Measurements from ENCODE around the gene ASTN2. TPM values are rescaled to one million over a fixed set of nuclear protein-coding genes. Genes with fewer than 3 reads are reported as not detected.
"Not testable (repeated sequence)": the region's sequence is repeated elsewhere in the genome, so short reads cannot be mapped to it uniquely, and the experiment has no call there.

Gene ASTN2
- total RNA-seq, 2 experiments from 2014 or later: 5.2 to 6.0 TPM

DNA sequence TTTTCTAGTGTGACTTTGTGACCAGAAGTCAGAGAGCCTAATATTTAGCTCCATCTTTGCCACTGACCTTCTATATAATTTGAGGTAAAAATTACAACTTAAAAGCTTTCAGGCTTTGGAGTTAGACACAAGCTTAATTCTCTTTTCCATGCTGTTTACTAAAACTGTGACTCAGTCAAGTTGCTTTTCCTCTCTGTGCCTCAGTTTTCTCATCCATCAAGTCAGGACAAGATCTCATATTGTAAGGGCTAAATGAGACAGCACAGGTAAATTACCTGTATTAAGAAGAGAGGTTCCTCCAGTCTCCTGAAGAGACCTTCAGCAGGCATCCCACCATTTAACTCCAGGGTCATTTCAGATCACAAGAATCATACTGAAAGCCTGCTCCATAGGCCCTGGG is 339.2 kb downstream of the ASTN2 start:
- no peaks in the 10 kb centered on the region for H3K27me3 Mint-ChIP-seq
- ATAC-seq (ENCODE audit: low read depth): no peak
- no peaks in the 10 kb centered on the region for H3K36me3 Mint-ChIP-seq
- no peak overlapping the region for H3K27ac Mint-ChIP-seq
- no peak for DNase-seq
- H3K4me1 Mint-ChIP-seq: peaks cover 2% of the 10 kb centered on the region
- H3K4me3 Mint-ChIP-seq: no peak overlapping the region
- POLR2A ChIA-PET: no interaction called here
- H3K9me3 Mint-ChIP-seq: no peaks in the 10 kb centered on the region

DNA sequence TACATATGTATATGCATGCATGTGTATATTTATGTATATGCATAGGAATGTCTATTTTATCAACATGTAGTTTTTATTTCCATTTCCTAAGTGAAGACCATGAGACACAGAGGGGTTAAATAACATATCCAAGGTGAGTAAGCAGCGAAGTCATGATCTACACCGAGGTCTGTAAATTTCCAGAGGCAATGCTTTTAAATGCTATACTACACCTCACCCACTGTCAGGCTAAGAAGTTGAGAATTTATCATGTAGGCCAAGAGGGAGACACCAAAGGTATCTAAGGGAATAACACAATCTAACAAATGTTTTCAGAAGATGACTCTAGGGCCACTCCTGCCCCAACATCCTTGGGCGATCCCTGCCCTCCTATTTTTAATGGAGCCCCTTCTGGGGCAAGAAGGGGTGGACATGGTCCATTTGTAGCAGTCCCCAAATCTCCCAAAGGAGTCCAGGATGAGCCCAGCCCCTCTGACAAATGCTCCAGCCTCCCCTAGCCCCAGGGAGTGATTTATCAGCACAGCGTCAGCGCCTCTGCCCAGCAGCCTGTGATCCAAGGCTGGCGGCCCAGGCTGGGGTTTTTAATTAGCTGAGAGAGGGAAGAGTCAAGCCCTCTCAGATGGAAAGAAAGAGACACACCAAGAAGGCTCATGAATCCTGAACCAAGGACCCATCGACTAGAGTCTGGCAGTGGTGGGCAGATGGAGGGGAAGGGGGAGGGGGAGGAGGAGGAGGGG is 339.9 kb downstream of the ASTN2 start:
- POLR2A ChIA-PET: no interaction called here
- DNase-seq (no peak), ATAC-seq (ENCODE audit: low read depth) (no peak)
- Mint-ChIP-seq H3K27me3 (no peaks in the 10 kb centered on the region), H3K4me1 (peaks cover 2% of the 10 kb centered on the region), H3K9me3 (no peaks in the 10 kb centered on the region), H3K36me3 (no peaks in the 10 kb centered on the region), H3K27ac (no peak overlapping the region), H3K4me3 (no peak overlapping the region)

DNA sequence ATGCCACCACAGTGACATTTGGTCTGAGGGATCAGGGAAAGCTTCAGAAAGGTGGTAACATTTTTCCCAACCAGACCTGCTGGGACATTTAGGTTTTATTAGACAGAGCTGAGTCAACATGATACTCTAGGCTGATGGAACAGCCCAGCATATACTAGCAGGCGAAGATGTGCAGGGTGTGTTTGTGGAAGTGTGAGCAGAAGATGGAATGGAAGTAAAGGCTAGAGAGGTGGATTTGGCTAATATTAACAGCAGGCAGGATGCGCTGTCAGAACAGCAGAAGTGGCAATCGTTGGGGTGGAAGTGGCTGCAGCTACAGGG is 340.6 kb downstream of the ASTN2 start:
- H3K4me1 Mint-ChIP-seq: peaks cover 2% of the 10 kb centered on the region
- no peak overlapping the region for H3K27ac Mint-ChIP-seq
- no peak overlapping the region for H3K4me3 Mint-ChIP-seq
- POLR2A ChIA-PET: no interaction called here
- no peaks in the 10 kb centered on the region for H3K27me3 Mint-ChIP-seq
- ATAC-seq (ENCODE audit: low read depth) (no peak), DNase-seq (no peak)
- H3K9me3 Mint-ChIP-seq: no peaks in the 10 kb centered on the region
- no peaks in the 10 kb centered on the region for H3K36me3 Mint-ChIP-seq

DNA sequence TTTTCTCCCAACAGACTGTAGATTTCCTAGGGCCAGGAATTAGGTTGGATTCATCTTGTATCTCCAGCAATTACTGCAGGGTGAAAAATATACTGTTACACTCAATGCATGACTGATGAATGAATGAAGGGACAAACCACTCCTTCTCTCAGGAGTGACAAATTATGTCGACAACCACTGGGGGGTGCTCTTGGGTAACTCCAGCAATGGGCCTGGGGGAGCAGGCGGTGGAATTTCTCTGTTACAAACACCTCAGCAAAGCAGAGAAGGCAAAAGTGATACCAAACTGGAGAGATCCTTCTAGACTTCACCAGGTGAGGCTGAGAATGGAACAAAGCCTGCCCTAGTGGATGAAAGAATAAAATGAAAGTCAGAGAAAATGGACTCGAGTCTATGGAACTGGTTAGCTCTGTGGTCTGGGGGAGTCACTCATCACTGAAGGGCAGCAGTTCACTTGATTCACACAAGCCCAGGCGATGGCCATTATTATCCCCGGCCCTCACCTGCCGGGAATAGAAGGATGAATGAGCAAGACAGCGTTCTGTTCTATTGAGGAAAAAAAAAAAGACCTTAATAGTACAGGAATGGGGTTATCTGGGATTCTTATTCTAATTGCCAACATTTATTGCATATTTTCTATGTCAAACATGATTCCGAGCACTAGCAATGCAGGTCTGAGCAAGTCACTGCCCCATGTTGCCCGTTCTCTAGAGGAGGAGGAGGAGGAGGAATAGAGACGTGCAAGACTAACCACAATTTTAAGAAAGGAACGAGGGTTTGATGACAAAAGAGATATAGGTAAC is 341.1 kb downstream of the ASTN2 start:
- no peak for DNase-seq
- Mint-ChIP-seq H3K27ac (no peak overlapping the region), H3K27me3 (no peaks in the 10 kb centered on the region), H3K36me3 (no peaks in the 10 kb centered on the region), H3K4me1 (peaks cover 2% of the 10 kb centered on the region), H3K4me3 (no peak overlapping the region), H3K9me3 (no peaks in the 10 kb centered on the region)
- no peak for ATAC-seq (ENCODE audit: low read depth)
- POLR2A ChIA-PET: no interaction called here

DNA sequence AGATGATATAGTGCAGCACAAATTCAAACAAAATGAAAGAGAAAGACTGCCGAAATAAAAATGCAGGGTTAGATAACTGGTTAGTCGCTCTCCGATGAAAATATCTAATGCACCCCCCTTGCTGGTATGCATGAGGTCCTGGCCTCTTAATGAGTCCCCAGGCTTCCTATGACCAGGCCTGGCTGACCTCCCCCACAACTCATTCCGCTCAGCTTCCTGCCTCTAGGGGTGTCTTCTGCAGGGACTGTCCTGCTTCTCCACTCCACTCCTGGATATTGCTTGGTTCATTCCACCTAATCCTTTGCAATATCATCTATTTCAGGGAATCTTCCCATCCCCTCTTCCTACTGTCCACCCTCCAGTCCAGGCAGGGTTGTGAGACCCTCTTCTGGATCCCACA is 341.8 kb downstream of the ASTN2 start:
- no peaks in the 10 kb centered on the region for H3K9me3 Mint-ChIP-seq
- peaks cover 2% of the 10 kb centered on the region for H3K4me1 Mint-ChIP-seq
- H3K27me3 Mint-ChIP-seq: no peaks in the 10 kb centered on the region
- POLR2A ChIA-PET: no interaction called here
- H3K27ac Mint-ChIP-seq: no peak overlapping the region
- H3K36me3 Mint-ChIP-seq: no peaks in the 10 kb centered on the region
- H3K4me3 Mint-ChIP-seq: no peak overlapping the region
- no peak for DNase-seq
- no peak for ATAC-seq (ENCODE audit: low read depth)

DNA sequence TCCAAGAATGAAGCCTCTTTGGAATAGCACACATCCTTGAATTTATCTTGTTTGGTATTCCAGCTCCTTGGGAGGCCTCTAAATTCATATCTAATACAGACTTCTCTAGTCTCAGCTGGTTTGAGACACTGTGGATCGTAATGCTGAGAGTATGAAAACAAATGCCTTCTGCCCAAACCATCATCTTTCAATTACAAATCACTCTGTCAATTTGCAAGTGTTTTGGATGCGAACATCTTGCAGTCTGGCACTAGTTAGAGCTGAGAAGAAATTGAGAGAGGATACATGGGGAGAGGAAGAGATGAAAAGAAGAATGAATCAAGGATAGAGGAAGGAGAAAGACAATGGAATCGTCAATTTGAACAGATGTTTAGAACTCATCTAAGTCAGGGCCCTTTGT is 342.6 kb downstream of the ASTN2 start:
- Mint-ChIP-seq H3K27me3 (no peaks in the 10 kb centered on the region), H3K4me3 (no peak overlapping the region), H3K4me1 (peaks cover 2% of the 10 kb centered on the region), H3K27ac (no peak overlapping the region), H3K36me3 (no peaks in the 10 kb centered on the region), H3K9me3 (no peaks in the 10 kb centered on the region)
- no peak for ATAC-seq (ENCODE audit: low read depth)
- POLR2A ChIA-PET: no interaction called here
- no peak for DNase-seq

DNA sequence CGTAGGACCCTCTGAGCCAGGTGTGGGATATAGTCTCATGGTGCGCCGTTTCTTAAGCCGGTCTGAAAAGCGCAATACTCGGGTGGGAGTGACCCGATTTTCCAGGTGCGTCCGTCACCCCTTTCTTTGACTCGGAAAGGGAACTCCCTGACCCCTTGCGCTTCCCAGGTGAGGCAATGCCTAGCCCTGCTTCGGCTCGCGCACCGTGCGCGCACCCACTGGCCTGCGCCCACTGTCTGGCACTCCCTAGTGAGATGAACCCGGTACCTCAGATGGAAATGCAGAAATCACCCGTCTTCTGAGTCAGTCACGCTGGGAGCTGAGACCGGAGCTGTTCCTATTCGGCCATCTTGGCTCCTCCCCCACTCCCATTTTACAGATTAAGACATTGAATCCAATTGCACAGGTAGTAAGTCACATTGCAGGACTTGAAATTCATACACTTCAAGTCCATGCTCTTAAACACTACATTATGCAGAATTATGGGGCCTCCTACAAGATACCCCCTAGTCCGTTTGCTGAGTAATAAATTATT is 343.1 kb downstream of the ASTN2 start:
- H3K27me3 Mint-ChIP-seq; H3K27ac Mint-ChIP-seq; ATAC-seq (ENCODE audit: low read depth); H3K4me3 Mint-ChIP-seq; H3K4me1 Mint-ChIP-seq; DNase-seq; H3K9me3 Mint-ChIP-seq; H3K36me3 Mint-ChIP-seq; POLR2A ChIA-PET: not testable (repeated sequence)

DNA sequence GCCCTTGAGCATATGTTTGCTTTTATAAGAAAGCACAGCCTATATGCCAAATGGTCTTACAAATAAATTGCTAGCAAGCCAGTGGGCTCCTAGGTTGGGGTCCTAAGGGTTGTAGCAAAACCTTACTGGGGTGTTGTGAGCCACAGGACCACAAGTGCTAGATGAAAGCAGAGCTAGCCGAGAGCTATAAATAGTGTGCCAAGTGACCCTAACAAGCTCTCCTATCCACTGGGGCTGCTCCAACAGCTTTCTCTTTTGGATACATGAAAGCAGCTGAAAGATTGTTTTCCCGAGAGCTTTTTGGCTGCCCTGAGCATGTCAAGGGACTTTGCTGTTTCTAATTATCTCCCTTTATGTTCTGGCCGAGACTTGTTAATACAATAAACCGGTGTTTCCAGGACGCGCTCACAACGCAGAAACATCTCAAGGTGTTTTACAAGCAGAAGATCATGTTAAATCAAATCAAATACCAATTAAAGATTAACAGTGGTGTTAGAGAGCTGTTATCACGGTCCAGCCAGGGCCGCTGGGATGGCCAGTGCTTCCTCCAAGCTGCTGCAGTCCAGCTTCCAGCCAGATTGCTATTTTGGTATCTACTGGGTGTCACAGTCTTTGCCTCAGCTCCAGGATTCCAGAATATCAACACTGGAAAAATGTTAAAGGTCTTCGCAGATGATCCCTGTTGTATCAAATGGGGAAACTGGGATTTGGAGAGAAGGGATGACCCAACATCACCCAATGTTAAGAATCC is 351.0 kb downstream of the ASTN2 start:
- Mint-ChIP-seq H3K4me3 (no peak overlapping the region), H3K27me3 (no peaks in the 10 kb centered on the region), H3K4me1 (no peaks in the 10 kb centered on the region), H3K9me3 (peaks cover 2% of the 10 kb centered on the region), H3K36me3 (no peaks in the 10 kb centered on the region), H3K27ac (no peak overlapping the region)
- POLR2A ChIA-PET: no interaction called here
- no peak for DNase-seq
- ATAC-seq (ENCODE audit: low read depth): no peak

DNA sequence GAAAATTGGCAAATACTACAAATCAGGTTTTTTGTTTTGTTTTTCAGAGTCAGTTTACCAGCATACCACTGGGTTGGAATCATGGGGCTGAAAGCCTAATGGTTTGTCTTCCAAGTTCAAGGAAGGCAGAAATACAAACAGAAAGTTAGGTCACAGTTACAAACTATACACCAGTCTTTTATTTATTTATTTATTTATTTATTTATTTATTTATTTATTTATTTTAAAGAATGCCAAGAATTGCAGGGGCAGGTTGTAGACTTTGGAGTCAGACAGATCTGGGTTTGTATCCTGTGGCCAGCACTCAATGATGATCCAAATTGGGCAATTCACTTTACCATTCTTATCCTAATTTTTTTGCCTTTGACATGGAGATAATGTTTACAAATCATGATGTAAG is 353.9 kb downstream of the ASTN2 start:
- Mint-ChIP-seq H3K36me3 (no peaks in the 10 kb centered on the region), H3K4me1 (no peaks in the 10 kb centered on the region), H3K4me3 (no peak overlapping the region), H3K9me3 (peaks cover 3% of the 10 kb centered on the region), H3K27me3 (no peaks in the 10 kb centered on the region), H3K27ac (no peak overlapping the region)
- DNase-seq (no peak), ATAC-seq (ENCODE audit: low read depth) (no peak)
- POLR2A ChIA-PET: no interaction called here

DNA sequence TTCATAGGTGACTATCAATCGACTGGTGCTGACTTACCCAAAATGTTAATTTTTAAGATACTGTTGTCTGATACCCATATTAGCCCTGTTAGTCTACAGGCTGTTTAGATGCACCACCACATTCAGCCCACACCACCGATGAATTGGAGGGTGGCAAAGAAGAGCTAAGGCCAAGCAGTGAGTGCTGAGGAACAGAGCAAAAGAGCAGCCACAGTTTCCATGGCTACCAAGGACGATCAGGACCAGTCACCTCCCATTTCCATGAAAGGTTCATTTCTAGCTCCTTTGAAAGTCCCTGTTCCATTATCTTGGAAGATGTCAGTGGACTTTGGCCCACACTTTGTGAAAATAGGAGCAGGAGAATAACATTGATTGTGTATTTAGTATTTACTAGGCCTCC is 364.9 kb downstream of the ASTN2 start:
- ATAC-seq (ENCODE audit: low read depth): no peak
- no peak overlapping the region for H3K4me3 Mint-ChIP-seq
- no peaks in the 10 kb centered on the region for H3K36me3 Mint-ChIP-seq
- no peak overlapping the region for H3K27ac Mint-ChIP-seq
- POLR2A ChIA-PET: no interaction called here
- H3K9me3 Mint-ChIP-seq: no peaks in the 10 kb centered on the region
- no peaks in the 10 kb centered on the region for H3K4me1 Mint-ChIP-seq
- no peaks in the 10 kb centered on the region for H3K27me3 Mint-ChIP-seq
- DNase-seq: no peak

DNA sequence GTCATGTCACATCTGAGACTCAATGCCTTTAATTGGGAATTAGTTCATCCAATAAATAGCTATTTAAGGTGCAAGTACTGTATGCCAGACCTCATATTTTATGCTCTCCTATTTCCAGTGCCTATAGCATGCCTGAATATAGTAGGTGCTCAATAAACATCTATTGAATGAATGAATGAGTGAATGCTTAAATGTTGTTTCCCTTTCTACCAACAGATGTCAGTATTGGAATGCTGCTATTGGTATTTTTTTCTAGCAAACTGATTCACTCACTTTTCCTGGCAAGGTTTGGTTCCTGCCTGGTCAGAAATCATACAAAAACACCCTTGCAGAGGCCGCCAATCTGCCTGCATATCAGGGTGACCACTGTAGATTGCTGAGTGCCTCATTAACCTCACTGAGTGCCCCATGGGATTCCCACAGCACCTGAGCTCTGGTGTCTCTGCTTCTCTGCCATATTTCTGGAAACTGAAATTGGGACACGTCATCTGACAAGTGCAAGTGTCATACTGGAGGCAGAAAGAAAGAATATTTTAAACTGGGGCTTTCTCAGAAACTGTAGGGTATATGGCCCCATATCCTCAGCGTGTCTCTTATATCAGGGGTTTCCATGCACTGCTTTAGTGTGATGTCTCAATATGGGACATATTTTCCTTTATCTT is 368.1 kb downstream of the ASTN2 start:
- ATAC-seq (ENCODE audit: low read depth) (no peak), DNase-seq (no peak)
- POLR2A ChIA-PET: no interaction called here
- Mint-ChIP-seq H3K4me1 (no peaks in the 10 kb centered on the region), H3K27ac (no peak overlapping the region), H3K36me3 (no peaks in the 10 kb centered on the region), H3K9me3 (no peaks in the 10 kb centered on the region), H3K27me3 (no peaks in the 10 kb centered on the region), H3K4me3 (no peak overlapping the region)

DNA sequence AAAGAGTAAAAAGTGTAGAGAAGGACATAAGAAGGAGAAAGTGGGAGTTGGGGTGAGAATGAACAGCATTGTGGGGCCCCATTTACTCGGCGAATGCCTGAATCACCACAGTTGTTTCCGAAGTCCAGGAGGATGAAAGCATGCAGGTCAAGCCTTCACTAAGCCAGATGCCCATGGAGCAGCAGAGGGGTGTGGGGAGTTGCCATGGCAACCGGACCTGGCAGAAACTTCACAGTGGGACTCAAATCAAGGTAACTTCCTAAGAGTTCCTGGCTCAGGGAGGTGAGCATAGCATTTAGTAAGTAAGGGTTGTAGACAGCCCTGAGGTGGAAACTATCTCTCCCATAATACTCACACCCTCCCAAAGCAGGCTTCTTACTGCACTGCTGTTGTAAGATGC is 370.6 kb downstream of the ASTN2 start:
- POLR2A ChIA-PET: no interaction called here
- Mint-ChIP-seq H3K27ac (no peak overlapping the region), H3K4me1 (no peaks in the 10 kb centered on the region), H3K36me3 (no peaks in the 10 kb centered on the region), H3K4me3 (no peak overlapping the region), H3K9me3 (no peaks in the 10 kb centered on the region), H3K27me3 (no peaks in the 10 kb centered on the region)
- ATAC-seq (ENCODE audit: low read depth) (no peak), DNase-seq (no peak)

DNA sequence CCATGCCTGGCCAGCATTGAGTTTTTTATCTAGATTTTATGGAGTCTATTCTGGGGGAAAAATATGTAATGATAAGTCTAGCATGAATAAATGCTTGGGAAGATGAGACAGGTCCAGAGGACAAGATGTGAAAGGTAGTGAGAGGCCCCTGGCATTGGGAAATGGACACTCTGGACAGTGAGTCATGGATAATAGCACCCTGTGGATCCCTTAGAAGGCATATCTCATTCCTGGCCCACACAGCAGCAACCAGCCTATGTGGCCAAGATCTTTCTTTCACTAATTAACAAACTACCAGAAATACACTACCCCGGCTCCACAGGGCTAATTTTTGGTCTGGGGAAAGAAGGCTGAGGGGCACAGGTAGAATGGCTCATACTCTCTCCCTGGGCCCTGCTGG is 371.7 kb downstream of the ASTN2 start:
- no peaks in the 10 kb centered on the region for H3K9me3 Mint-ChIP-seq
- H3K4me1 Mint-ChIP-seq: no peaks in the 10 kb centered on the region
- POLR2A ChIA-PET: no interaction called here
- ATAC-seq (ENCODE audit: low read depth): no peak
- H3K36me3 Mint-ChIP-seq: no peaks in the 10 kb centered on the region
- no peak overlapping the region for H3K4me3 Mint-ChIP-seq
- no peak overlapping the region for H3K27ac Mint-ChIP-seq
- no peaks in the 10 kb centered on the region for H3K27me3 Mint-ChIP-seq
- DNase-seq: no peak

All from activated naive CD8-positive, alpha-beta T cell treated with anti-CD3 and anti-CD28 coated beads, Interleukin-2, amount 10 ng/mL, durations not matched to agents 7 days and 5 days (primary cell).